Stimulated activated CD4-positive, alpha-beta T cell treated with anti-CD3 and anti-CD28 coated beads, TNF-alpha, amount 100 ng/mL, for 48 hours (primary cell): ENCODE measurements around the gene ALOX15B.
"Not testable (repeated sequence)": the region's sequence is repeated elsewhere in the genome, so short reads cannot be mapped to it uniquely, and the experiment has no call there.

Experiments
- DNase-seq, 3 donors: peaks; one replicate each; pipeline ENCODE4 v3.0.0-alpha.2; 2020; ENCODE audit warnings: low read depth in 3 of 3

The ALOX15B gene

DNA sequence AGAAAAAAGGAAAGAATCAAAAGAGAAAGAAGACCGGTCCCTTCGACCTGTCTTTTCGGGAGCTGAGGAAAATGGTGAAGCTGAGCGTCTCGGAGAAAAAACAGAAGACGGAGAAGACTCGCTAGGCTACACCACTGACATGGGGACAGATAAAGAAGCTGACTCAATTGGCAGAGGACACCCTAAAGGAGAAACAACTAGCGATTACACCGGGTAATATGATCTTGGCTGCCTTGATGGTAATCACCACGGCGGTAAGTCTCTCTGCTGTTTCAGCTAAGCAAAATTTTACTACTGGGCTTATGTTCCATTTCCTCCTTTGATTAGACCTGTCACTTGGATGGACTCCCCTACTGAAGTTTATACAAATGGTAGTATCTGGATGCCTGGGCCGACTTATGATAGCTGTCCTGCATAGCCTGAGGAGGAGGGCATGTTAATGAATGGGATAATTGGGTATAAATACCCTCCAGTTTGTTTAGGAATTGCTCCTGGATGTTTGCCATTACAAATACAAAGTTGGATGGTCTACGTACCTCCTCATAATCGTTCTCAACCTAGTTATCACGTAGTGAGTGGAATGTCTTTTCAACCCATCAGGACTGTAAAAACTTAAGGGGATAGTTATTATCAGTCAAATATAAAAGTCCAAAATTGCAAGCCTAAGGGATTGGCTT, 24.1 kb downstream of the ALOX15B start:
- DNase-seq: no peak

- no peak for DNase-seq
Observed at GRCh38 chr17:8063761-8064534, 25.1 kb downstream of the ALOX15B start.

DNA sequence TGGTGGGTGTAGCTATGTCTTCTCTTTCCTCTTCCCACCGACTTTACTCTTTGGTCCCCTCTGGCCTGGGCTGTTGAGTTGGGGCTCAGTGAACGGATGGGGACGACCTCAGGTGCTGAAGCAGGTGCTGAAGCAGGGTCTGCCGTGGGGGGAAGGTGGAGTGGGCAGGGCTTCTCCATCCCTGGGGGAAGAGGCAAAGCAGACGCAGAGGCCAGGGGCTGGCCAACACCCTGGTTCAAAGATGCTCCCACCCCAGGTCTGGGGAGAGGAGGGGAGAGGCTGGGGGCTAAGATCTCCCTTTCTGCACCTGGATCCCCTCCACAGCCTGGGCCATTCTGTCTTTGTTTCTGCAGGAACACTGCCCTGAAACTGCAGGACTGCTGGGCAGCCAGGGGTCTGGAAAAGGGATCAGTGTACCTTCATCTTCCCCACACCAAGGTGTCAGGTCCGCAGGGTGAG, 25.7 kb downstream of the ALOX15B start:
- no peak for DNase-seq

- no peak for DNase-seq
Observed at GRCh38 chr17:8066841-8067775, 28.2 kb downstream of the ALOX15B start.

DNA sequence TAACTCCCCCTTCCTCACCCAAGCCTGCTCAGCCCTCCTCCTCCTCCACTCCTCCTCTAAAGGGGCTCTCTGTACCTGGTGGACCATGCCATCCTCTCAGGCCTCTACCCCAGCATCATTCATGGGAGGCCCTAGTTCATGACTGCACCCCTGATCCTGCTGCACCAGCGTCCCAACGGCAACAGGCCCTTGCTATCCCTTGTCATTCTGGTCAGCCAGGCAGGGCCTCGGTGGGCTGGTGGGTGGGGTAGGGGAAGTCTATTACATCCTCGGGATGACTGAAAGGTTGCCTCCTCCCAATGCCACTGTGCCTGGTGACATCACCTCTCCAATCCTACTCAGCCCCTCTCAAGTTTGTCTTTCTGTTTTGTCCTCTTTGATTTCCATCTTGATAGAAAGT, 28.9 kb downstream of the ALOX15B start:
- no peak for DNase-seq

GRCh38 chr17:8068736-8069586, 30.1 kb downstream of the ALOX15B start:
- no peak for DNase-seq

- DNase-seq: no peak
Observed at GRCh38 chr17:8069587-8069860, 30.7 kb downstream of the ALOX15B start.

DNA sequence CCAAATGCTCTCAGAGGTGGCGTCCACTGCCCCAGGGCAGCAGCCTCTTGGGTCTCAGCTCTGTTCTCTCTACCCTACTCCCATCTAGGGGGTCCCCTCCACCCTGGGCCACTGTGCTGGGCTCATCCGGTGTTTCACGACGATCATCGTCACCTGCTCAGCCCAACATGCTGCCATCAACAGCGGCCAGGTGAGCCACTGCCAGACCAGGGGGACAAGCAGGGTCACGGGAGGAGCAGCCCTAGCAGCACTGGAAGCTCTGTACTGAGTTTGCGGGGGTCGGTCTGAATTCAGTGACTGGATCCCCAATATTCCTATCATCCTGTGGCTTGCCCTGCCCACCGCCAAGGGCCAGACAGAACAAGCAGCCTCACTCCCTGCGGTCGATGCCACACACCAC, 32.6 kb downstream of the ALOX15B start:
- DNase-seq: no peak

DNA sequence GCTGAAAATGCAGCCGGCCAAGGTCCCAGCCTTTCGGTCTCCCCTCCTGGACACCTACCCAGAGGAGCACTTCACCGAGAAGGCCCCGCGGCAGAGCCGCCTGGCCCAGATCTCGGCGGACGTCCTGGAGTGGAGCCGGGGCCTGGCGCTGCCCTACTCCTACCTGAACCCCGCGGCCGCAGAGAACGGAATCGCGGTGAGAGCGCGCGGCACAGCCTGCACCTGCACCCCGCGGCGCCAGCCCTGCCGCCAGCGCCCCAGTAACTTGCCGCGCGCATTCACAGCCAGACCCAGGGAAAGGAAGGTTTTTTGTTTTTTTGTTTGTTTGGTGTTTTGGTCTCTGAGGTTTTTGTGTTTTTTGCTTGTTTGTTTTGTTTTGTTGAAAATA, 33.5 kb downstream of the ALOX15B start:
- DNase-seq: no peak

GRCh38 chr17:8072729-8073461, 34.0 kb downstream of the ALOX15B start:
- DNase-seq: peak in 1 of 3 donors; percentile 30

DNA sequence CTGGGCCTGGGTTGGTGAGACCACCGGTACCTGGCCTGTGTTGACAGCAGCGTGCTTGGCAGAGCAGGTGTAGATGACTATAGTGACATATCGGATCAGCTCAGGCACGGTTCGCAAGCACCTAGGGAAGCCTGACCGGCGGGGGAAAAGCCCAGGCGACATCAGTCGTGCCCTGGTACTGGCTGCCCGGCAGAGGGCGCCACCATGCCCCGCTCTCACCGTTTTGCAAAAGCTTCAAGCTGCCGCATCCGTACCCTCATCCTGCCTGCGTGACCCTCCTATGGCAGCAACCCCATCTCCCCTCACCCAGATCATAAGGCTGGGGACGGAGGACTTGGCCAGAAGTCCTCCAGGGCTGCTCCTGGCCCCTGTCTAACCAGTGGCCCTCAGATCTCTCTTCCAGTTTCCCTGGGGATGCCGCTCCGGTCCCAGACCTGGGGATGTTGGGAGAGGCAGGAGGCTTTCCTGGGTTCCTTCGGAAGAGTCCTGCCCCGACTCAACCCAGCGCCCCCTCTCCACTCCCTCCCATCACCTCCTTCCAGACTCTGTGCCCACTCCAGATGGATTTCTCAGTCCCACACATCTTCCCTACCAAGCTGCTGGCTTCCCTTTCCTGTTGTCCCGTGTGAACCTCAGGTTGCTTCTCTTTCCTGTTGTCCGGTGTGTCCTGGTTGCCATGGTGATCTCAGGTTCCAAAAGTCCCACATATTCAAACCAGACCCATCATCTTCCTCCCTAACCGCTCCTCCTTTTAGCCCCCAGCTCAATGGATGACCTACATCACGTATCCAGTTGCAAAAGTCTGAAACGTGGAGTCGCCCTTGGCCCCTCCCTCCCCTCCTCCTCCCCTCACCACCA, 35.0 kb downstream of the ALOX15B start:
- DNase-seq: peak; percentile 70 to 82 (median 72)

- DNase-seq: no peak
Observed at GRCh38 chr17:8074554-8074953, 35.7 kb downstream of the ALOX15B start.

DNA sequence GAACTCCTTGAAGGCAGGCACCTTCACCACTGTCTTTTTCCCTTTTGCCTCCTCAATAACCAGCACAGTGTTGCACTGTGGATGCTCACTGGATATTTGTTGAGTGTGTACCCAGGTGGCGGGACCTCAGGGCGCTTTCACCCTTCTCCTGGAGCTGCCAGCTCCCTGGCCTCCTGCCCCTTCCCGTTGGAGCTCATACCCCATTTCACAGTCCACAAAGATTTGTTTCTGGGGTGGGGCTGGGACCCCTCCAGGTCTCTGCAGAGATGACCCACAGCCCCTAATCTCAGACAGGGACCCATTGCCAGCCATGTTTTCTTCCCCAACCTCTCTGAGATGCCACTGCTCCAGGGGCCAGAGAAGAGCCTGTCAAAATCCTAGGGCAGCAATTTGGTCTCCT, 36.2 kb downstream of the ALOX15B start:
- DNase-seq: no peak

DNA sequence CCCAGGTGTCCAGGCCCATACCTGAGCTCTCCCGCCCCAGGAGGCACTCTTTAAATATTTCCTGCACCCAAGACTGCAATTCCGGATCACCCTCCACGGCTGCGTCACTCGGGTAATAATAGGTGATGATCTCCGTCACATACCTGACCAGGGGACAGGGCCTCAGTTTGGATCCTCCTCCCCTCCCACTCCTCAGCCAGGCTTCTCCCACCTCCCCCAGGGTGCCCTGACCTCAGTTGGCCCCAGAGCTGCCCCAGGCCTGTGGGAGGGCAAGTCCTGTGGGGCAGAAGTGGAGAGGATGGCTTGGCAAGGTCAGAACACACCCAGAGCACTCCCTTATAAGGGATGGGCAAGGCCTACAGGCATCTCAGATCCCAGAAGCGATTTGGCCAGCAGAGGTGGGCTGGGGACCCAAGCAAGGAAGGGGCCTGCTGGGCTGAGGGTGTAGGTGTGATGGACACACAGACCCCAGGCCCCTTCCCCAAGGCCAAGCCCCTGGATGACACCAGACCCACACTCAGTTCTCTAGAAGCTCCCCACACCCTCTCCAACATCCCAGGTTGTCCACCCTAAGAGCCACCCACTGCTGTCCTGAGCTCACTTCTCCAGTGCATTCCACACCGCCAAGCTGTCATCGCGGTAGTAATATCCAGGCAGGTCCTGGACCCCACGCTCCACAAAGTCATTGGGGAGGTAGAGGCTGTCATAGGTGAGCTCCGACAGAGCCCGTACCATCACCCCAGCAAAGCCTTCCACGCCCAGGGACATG, 36.9 kb downstream of the ALOX15B start:
- DNase-seq: no peak

DNA sequence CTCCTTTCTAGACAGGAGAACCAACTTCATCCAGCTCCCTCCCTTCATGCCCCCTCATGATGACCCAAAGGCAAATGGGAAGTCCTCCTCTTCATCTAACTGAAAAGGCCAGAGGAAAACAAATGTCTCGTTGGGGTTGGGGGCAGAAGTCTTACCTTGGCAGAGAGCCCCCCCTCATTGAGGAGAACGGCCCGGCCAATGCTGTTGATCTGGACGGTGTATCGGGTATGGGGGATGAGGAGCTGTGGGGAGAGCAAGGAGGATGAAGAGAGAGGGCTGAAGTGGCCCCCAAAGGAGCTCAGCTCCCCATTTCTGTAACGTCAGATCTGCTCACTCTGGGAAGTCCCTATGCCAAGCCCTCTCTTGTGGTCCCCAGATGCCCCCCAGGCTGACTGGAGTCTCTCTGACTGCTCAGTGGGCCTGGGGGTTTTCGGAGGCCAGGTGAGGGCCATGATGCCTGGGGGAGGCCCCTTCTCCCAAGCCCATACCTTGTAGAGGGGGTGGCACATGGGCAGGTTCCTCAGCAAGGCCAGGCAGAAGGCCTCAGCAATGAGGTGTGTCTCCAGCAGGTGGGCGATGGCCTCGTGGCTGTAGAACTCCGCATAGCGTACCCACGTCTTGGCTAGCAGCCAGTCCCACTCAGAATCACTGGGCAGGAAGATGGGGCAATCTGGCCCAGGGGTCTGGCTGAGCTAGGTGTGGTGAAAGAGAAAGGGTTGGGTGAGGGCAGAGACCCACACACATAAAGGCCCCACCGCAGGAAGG, 37.8 kb downstream of the ALOX15B start:
- DNase-seq: no peak

DNA sequence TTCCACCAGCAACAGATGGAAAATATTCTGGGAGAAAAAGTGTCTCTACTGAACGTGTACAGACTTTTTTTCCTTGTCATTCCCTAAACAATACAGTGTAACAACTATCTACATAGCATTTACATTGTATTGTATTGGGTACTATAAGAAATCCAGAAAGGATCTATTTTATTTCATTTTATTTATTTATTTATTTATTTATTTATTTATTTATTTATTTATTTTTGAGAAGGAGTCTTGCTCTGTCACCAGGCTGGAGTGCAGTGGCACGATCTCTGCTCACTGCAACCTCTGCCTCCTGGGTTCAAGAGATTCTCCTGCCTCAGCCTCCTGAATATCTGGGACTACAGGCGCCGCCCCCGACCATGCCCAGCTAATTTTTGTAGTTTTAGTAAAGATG, 39.1 kb downstream of the ALOX15B start:
- DNase-seq: not testable (repeated sequence)

- peak; percentile 66 to 72 (median 69) for DNase-seq
Observed at GRCh38 chr17:8079291-8080207, 40.7 kb downstream of the ALOX15B start.
